ENCODE data around the gene UBTF.
"Not testable (repeated sequence)": the region's sequence is repeated elsewhere in the genome, so short reads cannot be mapped to it uniquely, and the experiment has no call there.

The UBTF gene

DNA sequence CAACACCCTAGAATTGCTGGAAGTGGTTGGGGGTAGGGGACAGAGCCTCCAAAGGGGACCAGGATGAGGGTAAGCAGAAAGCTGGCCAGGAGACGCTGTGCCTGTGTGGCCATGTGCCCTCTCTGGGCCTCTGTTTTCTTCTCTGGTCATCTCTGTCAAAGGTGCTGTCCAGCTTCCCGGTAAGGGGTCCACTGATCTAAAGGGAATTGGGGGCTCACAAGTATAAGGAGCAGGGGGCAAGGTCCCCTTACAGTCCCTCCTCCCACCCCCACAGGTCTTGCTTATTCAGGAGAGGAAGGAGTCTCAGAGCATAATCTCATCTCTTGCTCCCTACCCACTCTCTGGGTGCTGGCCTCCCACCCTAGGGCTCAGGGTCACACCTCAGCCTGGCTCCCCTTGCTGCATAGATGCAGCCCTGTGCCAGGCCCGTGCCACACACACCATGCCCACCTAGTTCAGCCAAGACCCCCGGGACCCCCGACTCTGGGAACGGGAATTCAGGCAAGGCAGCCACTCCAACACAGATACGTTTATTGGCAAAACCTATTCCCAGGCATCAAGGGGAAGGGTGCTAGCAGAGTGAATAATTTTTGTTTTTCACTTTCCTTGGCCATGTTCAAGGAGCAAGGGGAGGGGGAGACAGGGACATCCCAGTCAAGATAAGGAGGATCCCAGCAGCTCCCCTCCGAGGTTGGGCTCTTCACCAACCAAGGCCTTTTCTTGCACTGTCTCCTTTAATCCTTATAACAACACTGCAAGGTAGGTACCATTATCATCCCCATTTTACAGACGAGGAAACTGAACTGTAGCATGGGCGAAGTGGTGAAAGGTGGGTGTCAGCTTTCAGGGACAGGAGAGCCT lies 28.6 kb upstream of the UBTF start:
- DNase-seq (ENCODE audit: low read depth in 2 of 2) = no peak

DNA sequence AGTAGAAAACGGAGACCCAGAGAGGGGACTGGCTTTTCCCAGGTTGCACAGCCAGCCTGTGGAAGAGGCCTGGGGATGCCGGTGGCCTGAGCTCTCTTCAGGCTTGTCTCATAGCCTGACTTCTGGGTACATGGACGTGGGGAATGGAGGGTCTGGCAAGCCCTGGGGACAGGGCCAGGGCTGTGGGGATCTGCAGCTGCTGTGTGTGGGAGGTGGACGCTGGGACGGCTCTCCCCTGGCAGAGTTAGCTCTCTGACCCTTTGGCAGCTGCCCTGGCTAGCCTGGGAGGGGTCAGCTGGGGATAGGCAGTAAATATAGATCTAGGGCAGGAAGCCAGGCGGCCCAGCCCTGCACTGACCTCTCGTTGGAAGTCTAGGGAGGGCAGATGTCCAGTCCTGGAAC lies 28.0 kb upstream of the UBTF start:
- DNase-seq (ENCODE audit: low read depth in 2 of 2) = no peak

DNA sequence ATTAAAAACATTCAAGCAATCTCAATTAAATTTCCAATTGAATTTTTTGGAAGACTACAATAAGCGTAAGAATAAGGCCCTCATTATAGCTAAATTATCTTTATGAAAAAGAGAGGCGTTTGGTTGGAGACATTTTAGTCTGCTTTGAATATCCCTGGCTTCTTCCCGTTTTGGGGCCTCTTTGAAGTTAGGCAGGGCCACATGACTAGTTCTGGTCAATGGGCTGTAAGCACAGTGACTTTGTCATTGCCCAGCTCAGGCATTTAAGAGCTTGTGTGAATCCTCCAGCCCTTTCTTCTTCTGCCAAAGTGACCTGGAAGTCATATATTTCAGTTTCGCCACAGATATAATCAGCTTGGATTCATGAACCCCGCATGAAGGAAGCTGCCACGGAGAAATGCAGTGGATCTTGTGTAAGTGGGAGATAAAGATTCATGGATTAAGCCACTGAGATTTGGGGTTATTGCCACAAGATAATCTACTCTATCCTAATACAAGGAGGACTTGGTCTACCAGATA lies 21.7 kb upstream of the UBTF start:
- no peak for DNase-seq (ENCODE audit: low read depth in 2 of 2)

DNA sequence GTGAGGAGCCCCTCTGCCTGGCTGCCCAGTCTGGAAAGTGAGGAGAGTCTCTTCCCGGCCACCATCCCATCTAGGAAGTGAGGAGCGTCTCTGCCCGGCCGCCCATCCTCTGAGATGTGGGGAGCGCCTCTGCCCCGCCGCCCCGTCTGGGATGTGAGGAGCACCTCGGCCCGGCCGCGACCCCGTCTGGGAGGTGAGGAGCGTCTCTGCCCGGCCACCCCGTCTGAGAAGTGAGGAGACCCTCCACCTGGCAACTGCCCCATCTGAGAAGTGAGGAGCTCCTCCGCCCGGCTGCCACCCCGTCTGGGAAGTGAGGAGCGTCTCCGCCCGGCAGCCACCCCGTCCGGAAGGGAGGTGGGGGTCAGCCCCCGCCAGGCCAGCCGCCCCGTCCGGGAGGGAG lies 18.4 kb upstream of the UBTF start:
- DNase-seq (ENCODE audit: low read depth in 2 of 2) = not testable (repeated sequence)

DNA sequence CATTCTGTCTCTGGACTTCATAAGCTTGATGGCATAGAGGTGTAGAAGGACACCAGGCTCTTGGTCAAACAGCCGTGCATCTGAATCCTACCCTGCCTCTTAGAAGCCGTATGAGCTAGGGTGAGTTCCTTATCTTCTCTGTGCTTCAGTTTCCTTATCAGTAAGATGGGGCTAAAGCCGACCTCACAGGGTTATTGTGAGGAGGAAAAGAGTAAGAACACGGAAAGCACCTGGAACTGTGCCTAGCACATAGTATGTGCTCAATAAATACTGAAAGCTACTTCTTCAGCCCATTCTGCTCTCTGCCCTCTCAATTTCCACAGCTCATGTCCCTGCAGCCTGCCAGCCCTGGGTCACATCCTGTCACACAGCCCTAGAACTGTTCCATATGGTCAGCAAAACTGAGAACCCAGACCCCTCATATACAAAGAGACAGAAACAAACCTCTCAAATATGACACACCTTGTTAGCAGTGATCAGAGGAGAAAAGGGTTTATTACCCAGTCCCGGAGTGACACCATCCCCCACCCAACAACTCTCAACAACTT lies 17.0 kb upstream of the UBTF start:
- no peak for DNase-seq (ENCODE audit: low read depth in 2 of 2)

DNA sequence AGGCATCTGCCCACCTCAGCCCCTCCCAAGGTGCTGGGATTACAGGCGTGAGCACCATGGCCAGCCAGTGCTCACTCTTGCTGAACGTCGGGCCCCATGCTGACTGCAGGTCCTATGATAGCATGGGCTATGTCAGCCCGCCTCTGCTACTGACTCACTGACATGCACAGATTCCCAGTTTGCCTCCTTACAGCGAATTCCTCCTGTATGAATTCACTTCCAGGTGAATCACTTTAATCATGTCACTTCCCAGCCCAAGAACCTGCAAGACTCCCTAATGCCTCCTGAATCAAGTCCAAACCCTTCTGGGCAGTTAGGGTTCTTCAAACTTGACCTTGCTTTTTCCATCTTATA lies 16.1 kb upstream of the UBTF start:
- no peak for DNase-seq (ENCODE audit: low read depth in 2 of 2)

DNA sequence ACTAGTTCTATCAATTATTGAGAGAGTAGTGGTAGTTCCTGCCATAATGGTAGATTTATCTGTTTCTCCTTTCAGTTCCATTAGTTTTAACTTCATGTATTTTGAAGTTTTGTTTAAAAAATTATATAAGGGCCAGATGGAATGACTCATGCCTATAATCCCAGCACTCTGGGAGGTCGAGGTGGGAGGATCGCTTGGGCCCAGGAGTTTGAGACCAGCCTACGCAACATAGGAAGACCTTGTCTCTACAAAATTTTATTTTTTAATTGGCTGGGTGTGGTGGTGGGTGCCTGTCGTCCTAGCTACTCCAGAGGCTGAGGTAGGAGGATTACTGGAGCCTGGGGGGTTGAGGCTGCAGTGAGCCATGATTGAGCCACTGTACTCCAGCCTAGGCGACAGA lies 14.1 kb upstream of the UBTF start:
- no peak for DNase-seq (ENCODE audit: low read depth in 2 of 2)

DNA sequence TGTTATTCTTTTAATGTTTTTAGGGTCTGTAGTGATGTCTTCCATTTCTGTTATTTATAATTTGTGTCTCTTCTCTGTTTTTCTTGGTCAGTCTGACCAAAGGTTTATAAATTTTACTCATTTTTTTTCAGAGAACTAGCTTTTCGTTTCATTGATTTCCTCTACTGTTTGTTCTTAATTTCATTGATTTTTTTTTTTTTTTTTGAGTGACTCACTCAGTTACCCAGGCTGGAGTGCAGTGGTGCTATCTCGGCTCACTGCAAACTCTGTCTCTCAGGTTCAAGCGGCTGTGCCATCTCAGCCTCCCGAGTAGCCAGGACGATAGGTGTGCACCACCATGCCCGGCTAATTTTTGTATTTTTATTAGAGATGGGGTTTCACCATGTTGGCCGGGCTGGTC lies 12.6 kb upstream of the UBTF start:
- no peak for DNase-seq (ENCODE audit: low read depth in 2 of 2)

DNA sequence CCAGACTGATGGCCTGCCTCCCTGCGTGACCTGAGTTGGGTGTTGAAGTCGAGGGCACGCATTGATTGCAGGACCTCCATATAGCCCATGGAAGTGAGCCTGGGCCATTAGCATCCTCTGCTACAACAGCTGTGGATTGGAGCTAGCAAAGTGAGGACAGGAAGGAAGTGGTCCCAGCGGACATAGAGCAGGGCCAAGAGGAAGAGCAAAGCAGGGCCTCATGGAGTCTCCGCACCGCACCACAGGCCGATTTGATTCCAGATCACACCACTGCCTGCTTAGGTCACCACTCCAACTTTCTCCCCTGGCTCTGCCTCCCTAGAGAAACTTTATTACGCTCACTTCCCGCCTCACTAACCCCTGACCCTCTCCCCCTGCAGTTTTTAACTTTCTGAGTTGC lies 10.7 kb upstream of the UBTF start:
- no peak for DNase-seq (ENCODE audit: low read depth in 2 of 2)

DNA sequence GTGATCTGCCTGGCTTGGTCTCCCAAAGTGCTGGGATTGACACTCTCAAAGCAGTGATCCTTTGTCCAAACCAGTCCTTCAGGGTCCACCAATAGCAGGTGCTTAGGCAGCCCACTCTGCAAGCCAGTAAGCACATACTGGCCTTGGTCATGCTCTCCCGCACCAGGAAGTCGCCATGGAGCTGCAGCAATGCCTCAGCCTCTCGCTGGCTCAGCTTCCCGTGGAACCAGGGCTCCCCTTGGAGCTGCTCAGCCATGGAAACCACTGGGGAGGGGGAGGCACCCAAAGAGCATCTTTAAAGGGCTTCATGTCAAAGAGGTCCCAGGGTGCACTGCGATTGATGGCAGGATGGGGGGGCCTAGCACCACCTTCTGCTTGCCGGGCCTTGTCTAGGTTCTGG lies 9.6 kb upstream of the UBTF start:
- no peak for DNase-seq (ENCODE audit: low read depth in 2 of 2)

DNA sequence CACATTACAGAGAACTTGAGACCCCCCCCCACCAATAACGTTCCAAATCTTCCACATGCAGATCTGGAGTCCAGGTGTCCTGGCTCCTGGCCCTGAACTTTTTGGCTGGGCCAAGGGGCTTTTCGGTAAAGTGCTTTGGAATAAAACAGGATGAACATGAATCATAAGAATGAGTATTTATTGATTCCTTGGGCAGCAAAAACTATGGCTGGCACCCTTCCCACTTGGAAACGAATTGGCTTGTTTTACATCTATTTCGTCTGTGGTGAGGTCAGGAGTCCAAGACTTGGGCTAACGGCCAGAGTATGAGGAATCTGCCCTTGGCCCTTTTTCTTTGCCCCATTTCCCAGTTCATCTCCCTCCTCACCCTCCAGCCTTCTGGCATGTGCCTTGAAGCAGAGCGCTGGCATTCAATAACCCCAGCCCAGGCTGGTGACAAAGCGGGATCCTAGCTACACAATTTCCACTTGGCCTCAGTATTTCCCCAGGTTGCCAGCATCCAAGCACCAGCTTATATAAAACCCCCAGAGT lies 4.1 kb upstream of the UBTF start:
- no peak for DNase-seq (ENCODE audit: low read depth in 2 of 2)

DNA sequence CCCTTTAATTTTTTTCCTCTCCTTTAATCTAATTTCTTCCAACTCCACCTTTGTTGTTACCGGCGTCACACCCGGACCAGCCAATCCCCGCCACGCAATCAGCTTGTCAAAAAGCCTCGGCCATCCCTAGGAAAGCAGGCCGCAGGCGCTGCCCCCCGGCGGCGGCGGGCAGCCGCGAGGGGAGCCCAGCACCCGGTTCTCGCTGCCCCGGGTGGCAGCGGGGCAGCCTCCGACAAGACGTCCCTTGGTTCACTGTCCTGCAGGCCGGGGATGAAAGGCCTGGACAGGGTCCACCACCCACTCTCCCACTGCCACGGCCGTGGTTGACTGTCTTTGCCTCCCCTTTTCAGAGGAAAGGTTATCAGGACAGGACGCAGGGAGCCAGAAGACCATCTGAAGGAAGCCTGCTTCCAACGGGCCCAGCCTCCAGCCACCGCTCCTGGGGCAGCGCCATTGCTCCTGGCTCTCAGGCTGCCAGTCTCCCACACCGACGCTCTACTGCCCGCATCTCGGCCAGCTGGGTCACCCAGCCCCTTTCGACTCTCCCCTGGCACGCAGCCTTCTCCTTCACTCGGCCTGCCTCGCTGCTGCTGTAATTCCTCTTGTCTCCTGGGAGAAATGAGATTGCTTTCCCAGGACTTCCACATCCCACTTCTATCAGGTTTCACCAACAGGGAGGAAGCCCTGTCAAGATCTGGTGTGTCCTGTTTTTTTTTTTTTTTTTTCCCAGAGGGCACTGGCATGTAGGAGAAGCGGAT lies 2.8 kb upstream of the UBTF start:
- DNase-seq (ENCODE audit: low read depth in 2 of 2) = no peak

DNA sequence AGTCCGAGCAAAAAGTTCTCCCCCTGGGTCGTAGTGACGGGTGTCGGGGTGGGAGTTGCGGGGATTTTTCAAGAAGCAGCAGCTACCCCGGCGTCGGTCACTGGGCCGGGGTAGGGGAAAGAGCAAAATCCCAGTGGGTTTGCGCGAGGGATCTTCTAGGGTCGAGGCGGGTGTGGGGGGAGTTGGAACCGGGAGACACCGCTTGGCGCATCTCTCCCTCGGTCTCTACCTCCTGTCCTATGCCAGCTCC lies 2.3 kb upstream of the UBTF start:
- DNase-seq (ENCODE audit: low read depth in 2 of 2) = no peak

DNA sequence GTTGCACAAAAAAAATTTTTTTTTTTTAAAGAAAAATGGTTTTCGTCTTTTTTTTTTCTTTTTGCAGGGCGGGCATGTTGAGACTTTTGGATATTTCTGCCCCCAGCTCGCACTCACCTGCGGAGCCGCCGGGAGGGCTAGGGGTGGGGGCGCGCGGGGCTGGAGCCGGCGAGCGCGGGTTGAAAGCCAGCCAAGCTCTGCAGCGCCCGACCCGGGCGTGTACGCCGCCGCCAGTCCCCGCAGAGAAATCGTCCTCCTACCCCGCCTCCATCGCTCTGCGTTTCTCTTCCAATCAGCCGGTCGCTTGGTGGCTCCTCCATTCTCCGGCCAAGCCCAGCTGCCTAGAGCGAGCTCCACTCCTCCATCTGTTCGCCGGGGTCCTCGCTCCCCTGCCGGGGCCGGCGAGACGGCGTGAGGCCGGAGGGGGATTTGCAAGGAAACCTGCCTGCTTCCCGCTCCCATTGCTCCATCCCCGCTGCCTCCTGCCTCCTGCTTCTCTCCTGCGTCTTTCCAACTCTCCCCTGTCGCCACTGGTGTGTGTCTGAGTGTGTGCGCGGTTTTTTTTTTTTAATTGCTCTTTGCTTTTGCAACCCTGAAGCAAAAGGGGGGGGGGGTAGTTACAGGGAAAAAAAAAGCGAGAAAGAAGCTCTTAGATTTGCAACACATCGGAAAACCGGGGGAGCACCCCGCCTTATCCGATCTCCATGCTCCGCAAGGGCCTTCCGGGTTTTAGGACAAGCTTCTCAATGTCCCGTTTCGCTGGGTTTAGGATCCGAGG lies 1.8 kb upstream of the UBTF start:
- peak in 1 of 2 donors; percentile 37 for DNase-seq (ENCODE audit: low read depth in 2 of 2)

DNA sequence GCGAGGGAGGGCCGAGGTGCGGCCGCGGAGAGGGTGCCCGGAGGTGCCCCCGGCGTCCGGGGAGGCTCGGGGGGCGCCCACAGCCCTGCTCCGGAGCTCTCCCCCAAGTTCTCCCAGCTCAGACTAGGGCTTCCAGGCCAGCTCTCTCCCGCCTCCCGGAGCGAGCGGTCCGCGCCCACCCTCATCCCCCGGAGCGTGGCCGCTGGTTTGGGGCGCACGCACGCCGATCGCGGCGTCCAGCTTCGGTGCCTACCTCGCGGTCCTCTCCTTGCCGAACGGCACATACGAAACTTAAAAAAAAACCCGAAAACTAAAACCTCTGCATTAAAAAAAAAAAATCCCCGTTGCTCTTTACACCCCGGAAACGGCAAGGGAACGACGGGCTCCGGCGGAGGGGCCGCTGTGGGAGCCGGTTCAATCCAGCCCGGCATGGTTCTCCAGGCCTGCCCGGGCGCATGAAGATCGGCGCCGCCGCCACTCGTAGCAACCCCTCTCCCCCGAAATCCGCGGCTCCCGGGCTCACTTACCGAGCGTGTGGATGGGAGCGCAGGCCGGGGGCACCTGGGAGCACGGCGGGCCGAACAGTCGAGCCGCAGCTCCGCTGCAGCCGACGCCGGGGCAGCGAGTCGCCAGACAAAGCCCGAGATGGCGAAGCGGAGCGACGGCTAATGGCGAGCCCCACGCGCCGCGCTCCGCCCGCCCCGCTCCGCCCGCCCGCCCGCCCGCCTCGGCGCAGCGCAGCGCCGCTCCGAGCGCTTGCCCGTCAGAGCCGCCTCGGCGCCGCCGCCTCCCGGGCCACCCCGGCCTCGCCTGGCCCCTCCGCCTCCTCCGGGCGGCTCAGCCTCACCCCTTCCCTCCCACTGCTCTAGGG lies 973 bp upstream of the UBTF start:
- peak in 1 of 2 donors; percentile 24 for DNase-seq (ENCODE audit: low read depth in 2 of 2)

DNA sequence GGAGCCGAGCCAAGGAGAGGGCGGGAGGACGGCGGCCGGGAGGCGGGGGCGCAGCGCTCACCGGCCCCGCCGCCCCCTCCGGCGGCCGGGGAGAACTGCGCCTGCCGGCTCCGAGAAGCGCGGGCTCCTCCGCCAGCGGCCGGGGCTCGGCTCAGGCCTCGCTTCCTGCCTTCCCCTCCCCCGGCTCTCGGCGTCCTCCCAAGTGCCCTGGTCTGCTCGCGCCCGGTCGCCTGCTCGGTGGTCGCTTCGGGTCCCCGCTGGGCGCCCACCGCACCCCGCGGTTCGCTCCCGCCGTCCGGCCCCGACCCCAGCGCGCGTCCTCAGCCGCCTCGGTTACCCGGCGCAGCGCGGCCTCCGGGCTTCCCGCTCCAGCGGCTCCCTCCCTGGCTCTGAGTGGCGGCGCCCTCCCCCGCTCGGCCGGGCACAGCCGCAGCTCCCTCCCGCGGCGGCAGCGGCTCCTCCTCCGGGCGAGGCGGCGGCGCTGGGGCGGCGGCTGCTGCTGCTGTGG lies 313 bp downstream of the UBTF start:
- peak in 1 of 2 donors; percentile 52 for DNase-seq (ENCODE audit: low read depth in 2 of 2)

DNA sequence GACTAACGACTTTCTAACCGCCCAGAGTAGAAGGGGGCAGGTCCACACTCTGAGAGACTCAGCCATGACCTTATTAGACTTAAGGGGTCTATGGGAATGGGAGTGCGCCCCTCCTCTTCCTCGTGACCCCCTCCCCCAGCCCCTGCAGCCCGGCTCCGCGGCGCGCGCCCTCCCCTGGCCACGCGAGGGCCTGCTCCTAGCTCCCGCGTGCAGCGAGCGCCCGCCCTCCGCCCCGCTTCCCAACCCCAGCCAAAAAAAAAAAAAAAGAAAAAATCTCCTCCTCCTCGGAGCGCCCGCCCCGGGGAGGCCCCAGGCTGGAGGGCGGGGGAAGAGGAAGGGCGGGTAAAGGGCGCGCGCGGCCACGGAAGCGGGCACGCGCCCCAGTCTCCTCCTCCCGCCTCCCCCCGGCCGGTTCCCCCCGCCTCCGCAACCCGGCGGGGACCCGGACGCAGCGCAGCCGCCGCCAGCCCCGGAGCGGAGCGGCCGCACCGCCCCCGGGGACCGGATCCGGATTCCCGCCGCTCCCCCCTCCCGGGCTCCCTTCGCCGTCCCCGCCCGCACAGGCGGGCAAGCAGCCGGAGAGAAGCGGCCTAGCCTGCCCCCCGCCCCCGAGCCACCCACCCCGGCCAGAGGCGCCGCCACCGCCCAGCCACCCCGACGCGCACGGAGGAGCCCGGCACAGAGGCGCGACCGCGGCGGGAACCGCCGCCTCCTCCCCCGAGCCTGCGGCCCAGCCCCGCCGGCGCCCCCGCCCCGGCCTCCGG lies 949 bp downstream of the UBTF start:
- peak; percentile 75 to 82 for DNase-seq (ENCODE audit: low read depth in 2 of 2)

DNA sequence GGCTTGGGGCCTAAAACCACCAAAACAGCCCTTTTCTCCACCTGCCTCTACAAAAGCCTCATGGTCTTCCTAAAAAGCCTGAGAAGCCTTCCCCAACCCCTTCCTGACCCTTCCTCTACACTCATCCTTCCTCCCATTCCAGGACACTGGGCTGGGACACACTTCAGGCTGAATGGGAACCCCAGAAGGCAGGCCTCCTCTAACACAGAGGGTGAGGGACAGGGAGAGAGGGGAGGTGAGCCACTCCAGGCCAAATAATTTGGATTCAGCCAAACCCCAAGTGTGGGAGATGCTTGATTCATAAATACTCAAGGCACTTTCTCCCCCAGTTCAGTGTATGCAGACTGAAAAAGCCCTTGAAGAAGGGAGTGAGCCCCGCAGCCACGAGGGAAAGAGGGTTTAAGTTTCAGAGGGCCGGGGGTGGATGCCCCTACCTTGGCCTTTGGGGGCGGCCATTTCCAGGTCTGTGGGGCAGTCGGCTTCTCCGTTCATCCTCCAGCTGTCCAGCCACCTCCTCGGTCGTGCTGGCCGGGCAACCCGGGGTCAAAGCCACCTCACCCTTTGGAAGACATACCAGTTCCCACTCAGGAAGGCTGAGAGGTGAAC lies 1.6 kb downstream of the UBTF start:
- DNase-seq (ENCODE audit: low read depth in 2 of 2) = no peak

DNA sequence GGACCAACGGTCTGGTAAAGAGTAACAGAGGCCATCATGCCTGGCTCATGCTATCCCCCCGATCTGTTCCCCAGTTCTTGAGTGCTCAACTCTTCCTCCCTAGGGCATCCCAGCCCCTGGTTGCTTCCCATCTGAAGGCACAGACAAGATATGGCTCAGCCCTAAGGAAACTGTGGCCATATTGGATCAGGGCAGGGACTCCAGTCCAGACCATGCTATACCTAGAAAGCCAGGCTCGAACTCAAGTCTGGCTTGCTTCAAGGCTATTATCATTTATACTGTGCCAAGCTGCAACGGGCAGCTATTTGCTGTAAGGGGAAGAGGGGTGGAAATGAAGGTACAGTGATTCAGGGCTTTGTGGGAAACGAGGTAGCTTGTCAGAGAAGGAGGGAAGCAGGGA lies 2.8 kb downstream of the UBTF start:
- no peak for DNase-seq (ENCODE audit: low read depth in 2 of 2)

DNA sequence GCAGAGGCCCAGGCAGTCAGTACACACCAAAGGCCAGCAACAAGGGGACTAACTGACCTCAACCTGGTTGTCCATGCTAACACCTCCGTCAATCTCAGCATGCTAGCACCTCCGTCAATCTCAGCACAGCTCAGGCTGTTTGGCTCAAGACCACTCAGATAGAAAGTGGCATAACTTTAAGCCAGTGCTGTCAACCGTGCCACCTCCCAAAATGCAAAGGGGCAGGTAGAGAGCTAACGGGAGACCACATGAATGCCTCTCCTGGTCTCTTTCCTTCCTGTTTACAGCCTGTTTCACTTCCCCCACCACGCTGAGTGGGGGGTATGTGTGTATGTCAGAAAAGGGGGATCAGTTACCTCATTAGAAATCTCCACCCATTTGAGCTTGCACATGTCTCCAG lies 3.3 kb downstream of the UBTF start:
- DNase-seq (ENCODE audit: low read depth in 2 of 2) = no peak

All from stimulated activated CD8-positive, alpha-beta memory T cell treated with anti-CD3 and anti-CD28 coated beads, Interleukin-2, amount 100 ng/mL, for 1 hour (primary cell).